Stimulated activated CD8-positive, alpha-beta memory T cell treated with anti-CD3 and anti-CD28 coated beads, Interleukin-4, amount 100 ng/mL, for 4 hours (primary cell): Measurements from ENCODE around the gene WNK2.
"Not testable (repeated sequence)": the region's sequence is repeated elsewhere in the genome, so short reads cannot be mapped to it uniquely, and the experiment has no call there.

Experiments used
- DNase-seq, 2 donors: peaks; one replicate each; pipeline ENCODE4 v3.0.0-alpha.2; 2020; ENCODE audit warnings: low read depth in 2 of 2, low spot score in 1 of 2

WNK2 gene

GRCh38 chr9:93305497-93306020, 121.6 kb downstream of the WNK2 start:
- no peak for DNase-seq

- no peak for DNase-seq
These were observed 122.1 kb downstream of the WNK2 start for GRCh38 chr9:93306081-93306480.

- DNase-seq = no peak
These were observed 122.7 kb downstream of the WNK2 start for GRCh38 chr9:93306579-93307091.

GRCh38 chr9:93307468-93308157, 123.7 kb downstream of the WNK2 start:
- no peak for DNase-seq

DNA sequence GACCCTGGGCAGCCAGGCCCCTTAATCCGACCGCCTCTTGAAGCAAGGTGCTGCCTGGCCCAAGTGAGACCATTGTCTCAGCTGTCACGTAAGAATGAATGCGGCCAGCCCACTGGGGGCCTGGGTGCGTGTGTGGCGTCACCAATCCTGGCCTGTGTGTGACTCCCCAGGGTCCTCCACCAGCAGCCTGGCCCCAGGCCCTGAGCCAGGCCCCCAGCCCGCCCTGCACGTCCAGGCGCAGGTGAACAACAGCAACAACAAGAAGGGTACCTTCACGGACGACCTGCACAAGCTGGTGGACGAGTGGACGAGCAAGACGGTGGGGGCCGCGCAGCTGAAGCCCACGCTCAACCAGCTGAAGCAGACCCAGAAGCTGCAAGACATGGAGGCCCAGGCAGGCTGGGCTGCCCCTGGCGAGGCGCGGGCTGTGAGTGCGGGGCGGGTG, 124.2 kb downstream of the WNK2 start:
- no peak for DNase-seq

GRCh38 chr9:93308676-93309075, 124.7 kb downstream of the WNK2 start:
- no peak for DNase-seq

DNA sequence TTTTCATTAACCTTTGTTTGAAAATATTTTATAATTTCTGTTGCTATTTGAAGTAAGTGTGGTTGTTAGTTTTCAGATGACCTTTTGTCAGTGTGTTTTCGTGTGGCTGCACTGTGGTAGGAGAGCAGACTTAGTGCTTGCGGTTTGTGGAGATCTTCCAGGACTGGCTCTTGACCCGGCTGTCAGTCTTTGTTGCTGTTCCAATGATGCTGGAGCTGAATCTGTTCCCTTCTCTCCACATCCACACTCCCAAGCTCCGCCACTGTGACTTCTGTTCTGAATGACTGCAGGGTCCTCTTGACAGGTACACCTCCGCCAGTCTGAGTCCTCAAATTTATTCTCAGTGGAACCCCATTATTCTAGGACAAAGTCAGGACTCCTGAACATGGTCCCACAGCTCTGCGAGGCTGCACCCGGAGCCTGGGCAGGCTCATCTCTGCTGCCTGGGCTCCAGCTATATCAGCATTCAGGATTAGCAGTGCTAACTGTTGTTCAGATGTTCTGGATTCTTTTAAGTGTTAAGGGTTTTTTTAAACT, 126.0 kb downstream of the WNK2 start:
- no peak for DNase-seq

- DNase-seq = no peak
These were observed 131.2 kb downstream of the WNK2 start for GRCh38 chr9:93315118-93315517.

- no peak for DNase-seq
These were observed 132.0 kb downstream of the WNK2 start for GRCh38 chr9:93315960-93316359.

GRCh38 chr9:93316726-93317494, 133.0 kb downstream of the WNK2 start:
- no peak for DNase-seq

GRCh38 chr9:93317495-93318094, 133.7 kb downstream of the WNK2 start:
- DNase-seq = no peak

DNA sequence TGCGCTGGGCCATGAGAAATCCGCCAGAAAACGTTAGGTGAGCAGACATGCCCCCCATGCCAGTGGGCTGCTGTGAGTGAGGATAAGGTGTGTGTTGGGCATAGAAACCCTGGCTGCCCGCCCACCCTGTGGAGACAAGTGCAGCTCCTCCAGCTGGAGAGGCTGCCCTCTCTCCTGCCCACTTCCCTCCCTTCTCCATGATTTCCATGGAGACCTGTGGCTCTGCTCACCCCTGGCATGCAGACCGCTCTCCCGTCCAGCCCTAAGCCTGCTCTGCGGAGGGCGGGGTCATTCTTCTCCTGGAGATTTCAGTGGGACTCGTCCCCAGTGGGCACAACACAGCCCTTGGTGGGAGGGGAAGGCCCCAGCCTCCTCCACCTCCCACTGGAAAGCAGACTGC, 134.5 kb downstream of the WNK2 start:
- no peak for DNase-seq

DNA sequence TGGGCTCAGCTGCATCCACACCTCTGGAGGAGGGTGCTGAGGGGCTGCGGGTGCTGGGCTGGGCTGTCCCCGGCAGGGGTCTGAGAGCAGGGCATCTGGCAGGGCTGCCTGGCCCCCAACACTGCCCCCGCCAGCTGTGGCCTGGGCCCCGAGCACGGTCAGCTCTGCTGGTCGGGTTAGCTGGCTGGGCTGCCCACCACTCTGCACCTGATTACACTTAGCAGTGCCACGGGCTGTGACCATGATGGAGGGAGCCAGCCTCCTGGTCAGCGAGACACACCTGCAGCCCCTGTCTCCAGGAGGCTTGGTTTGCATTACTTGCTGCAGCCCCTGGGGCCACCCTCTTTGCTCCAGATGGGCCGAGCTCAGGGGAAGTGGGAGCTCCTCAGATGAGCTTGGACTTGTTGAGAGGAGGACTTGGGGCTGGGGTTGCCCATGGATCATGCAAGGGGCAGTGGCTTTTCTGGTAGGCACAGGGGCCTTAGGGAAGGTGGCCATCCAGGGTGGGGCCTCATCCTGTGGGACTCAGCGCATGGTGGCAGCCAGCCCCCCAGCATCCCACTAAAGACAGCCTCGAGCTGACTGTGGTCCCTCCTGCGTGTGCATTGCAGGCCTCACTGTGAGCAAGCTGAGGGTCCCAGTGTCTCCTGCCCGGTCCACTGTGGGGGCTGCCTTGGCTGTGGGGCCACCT, 135.5 kb downstream of the WNK2 start:
- DNase-seq = no peak

GRCh38 chr9:93319992-93320500, 136.1 kb downstream of the WNK2 start:
- DNase-seq = no peak

DNA sequence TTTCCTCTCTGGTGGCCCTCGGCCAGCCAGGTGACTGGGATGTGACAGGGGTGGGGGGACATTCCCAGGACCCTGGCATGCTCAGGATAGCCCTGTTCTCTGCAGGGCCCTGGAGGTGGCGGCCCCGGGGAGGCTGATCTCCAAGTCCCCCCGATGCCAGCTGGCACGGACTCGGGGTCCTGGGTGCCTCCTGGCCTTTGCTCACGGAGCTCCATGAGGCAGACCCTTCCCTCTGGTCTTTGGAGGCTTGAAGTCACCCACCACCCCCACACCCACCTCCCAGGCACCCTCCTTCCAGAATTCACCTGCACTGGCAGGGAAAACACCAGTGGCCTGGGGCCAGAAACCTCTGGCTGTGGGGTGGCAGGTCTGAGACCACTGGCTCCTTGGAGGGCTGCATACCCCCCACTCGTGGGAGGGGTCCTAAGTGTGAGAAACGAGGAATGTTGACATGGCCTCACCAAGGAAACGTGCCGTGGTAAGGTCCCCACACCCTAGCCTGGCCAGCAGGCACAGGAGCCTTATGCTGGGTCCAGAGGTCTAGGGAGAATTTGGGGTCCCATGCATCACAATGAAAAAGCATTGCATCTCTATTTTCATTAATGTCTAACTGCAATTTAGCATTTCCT, 136.8 kb downstream of the WNK2 start:
- no peak for DNase-seq

DNA sequence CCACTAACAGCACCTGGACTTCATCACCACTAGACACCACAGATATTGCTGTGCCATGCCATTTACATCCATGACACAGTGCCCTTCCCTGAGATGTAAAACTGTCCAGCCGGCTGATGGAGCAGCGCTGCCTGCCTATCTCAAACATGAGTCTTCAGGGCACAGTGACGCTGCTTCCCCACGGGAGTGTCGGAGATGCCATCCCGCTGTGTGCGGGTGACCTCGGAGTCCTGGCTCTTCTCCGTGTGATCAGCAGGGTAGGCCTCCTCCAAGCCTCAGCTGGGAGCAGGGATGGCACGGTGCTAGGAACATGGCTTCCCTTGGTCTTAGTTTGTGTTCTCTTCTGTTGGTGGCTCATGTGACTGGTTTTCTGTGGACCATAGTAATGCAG, 137.3 kb downstream of the WNK2 start:
- no peak for DNase-seq

DNA sequence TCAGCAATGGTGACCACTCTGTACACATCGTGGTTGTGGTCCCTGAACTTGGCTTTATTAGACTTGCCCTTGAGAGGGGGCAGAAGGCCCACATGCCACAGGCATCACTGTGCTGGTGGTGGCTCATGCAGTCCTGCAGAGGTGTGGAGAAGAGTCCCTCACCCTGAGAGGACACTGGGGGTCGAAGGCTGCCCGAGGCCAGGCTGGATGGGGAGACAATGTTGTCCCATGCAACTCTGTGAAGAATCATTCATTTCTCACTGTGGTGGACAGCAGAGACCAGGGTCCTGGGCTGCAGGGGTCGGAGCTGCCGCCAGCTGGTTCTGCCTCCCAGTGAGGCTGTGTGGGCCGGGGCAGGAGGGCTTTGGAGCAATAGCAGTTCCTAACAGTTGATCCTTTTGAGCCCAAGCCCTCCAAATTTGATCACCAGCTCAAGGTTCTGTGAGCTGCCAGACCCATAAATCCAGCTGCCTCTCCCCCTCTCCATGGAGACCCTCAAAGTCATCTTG, 139.6 kb downstream of the WNK2 start:
- DNase-seq = not testable (repeated sequence)

- DNase-seq = no peak
These were observed 140.4 kb downstream of the WNK2 start for GRCh38 chr9:93324191-93324834.

DNA sequence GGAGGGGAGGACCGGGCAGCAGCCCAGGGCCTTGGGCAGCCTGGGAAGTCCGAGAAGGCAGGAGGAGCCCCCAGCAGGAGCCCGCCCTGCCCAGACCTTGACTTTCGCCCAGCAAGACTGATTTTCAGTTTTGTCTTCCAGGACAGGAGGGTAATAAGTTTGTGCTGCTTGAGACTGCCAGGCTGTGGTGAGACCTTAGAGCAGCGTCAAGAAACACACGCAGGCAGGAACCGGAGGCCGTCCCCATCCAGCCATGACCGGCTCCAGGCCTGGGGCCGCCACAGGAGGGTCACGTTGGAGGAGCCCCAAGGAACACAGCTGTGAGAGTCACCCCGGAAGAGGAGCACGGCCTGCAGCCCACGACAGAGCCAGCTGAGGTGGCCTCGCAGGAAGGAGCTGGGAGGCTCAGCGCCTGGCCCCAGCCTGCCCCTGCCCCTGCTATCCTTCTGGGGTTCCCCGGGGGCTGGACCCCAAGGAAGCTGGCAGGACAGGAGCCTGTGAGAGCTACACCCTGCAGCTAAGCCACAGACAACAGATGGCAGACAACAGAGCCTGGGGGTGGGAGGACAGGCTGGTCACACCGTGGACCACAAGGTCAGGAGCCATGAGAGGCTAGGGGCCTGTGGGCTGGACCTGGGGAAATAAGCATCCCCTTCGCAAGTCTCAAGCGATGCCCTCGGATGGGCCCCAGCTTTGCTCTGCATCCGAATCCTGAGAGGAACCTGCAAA, 141.5 kb downstream of the WNK2 start:
- no peak for DNase-seq
